Activated effector memory CD4-positive, alpha-beta T cell treated with Interleukin-2 at 50 U/mL for 16 hours (primary cell): Measurements from ENCODE around the gene GPR25.

Experiments used
- DNase-seq: peaks from one replicate; pipeline ENCODE4 v3.0.0-alpha.2; 2020

The GPR25 gene, protein sequence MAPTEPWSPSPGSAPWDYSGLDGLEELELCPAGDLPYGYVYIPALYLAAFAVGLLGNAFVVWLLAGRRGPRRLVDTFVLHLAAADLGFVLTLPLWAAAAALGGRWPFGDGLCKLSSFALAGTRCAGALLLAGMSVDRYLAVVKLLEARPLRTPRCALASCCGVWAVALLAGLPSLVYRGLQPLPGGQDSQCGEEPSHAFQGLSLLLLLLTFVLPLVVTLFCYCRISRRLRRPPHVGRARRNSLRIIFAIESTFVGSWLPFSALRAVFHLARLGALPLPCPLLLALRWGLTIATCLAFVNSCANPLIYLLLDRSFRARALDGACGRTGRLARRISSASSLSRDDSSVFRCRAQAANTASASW

DNA sequence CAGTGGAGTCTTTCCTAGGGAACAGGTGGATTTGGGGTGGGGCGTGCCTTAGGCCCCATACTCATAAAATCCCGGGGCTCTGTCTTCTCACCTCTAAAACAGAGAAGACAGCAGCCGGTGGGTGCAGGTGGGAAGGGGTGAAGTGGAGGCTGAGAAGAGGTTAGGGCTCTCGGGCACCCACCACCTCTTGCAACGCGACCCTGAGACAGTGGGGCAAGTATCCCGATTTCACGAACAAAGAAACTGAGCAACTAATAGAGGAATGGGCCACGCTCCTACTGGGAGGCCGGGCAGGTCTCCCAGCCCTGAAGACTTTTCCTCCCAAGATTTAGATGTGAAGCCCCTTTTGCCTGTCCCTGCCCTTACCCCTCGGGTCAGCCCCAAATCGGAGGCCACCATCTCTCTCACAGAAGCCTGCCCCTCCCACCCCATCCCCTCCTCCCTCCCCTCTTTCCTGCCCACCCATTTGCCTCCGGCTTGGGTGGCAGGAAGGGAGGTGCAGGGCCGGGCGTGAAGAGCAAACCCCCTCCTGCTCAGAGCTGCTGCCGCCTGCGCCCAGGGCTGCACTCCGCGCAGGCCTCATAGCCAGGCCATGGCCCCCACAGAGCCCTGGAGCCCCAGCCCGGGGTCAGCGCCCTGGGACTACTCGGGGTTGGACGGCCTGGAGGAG, at the start of gene GPR25:
GPR25 (plus strand) TSS at position 536 of the 670 bp plus-strand sequence; CDS start at position 593, 57 bp downstream.
- DNase-seq: no peak

DNA sequence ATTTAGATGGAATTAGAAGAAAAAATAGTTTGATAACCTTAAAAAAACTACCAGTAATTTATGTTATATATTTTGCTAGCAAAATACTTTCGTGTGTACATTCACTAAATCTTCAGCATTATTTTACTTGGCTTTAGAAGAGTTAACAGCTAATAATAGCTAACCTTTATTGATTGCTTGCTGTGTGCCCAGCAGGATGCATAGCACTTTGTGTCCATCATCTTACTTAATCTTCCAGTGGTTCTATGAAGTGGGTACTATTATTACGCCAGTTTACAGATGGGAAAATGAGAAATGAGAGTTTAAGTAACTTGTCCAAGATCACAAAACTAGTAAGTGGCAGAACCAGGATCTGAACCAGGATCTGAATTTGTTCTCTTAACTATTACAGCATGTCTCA, 41.7 kb upstream of the GPR25 start:
- DNase-seq: no peak

DNA sequence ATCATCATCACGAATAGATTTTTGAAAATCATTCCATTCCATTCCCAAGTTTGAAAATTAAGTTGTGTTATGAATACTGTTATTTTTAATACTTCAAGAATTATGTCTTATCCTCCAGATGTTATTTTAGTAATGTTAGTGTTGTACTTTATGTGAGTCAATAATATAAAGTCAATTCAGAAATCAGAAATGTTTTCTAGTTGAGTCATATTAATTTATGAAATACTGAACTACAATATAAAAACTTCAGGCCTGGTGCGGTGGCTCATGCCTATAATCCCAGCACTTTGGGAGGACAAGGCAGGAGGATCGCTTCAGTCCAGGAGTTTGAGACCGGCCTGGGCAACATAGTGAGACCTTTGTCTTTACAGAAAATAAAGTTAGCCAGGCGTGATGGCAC, 38.4 kb upstream of the GPR25 start:
- DNase-seq: no peak

DNA sequence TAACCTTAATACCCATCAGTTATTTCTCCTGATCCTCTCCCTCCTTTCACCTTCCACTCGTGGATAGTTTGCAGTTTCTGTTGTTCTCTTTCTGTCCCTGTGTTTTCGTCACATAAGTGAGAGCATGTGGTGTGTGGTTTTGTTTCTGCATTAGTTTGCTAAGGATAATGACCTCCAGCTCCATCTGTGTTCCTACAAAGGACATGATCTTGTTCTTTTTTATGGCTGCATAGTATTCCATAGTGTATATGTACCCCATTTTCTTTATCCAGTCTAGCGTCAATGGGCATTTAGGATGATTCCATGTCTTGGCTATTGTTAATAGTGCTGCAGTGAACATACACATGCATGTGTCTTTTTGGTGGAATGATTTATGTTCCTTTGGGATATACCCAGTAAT, 36.6 kb upstream of the GPR25 start:
- DNase-seq: no peak

DNA sequence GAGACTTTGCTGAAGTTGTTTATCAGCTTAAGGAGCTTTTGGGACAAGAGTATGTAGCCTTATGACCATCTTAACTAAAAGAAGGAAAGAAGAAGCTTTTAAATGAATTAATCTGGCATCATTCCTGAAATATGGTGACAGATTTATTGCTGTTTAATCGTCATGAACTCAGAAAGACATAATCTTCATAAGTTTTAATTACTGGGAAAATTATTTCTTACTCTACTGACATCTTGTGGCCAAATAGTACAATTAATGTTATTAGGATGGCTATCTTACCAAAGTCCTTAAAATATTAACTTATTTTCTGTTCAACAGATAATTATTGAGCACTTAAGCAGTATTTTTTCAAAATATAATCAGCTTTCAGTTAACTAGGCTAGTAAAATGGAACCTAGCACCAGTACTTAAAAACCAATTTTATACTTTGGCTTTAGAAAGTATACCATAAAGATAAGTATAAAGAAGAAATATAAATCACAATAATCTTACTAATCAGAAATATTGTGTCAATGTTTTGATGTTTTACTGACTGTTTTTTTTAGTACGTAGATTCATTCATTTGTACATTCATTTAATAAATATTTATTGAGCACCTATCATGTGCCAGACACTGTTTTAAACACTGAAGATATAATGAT, 34.7 kb upstream of the GPR25 start:
- no peak for DNase-seq

DNA sequence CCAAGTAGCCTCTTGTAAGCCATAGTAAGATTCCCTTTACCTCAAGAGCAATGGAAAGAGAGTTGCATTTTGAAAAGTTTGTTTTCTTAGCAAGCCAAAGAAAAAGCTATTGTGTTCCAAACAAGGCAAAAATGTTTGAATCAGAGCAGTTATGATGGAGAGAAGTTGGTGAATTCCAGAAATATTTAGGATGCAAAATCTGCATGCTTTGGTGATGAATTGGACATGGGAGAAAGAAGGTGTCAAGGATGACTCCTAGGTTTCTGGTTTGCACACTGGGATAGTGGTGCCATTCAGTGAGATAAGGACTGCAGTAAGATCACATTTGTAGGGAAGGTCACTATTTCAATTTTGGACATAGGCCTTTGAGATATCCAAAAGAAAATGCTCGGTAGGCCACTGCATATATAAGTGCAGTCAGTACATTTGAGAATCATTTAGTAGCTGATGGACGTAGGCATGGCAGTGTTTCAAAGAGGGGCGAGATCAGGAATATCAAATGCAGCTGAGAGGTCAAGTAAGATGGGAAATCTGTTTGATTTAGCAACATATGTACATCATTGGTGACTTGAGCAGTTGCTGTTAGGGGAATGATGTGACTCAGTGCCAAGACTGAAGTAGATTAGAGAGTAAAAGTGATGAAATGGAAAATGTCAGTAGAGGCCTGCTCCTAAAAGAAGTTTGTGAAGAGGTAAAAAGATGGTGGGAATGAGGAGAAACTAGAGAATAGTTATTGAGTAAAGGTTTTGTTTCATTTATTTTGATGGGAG, 33.9 kb upstream of the GPR25 start:
- no peak for DNase-seq

DNA sequence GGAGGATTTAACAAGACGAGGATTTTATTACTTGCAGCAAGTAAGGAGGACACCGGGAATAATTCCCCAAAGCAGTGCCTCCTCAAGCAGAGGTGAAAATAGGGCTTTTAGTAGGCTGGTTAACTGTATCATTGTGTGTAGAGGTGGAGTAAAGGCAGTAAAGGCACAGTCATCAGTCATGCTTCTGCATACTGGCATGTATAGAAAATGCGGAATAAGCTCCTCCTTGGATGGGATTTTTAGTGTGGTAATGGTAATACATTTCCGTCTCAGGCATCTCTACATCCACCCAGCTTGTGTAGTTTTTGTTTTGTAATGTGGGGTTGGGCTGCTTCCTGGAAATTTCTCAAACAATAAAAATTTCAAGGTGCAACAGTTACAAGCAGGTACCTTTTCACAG, 27.4 kb upstream of the GPR25 start:
- no peak for DNase-seq

GRCh38 chr1:200846398-200846797, 26.4 kb upstream of the GPR25 start:
- DNase-seq: no peak

DNA sequence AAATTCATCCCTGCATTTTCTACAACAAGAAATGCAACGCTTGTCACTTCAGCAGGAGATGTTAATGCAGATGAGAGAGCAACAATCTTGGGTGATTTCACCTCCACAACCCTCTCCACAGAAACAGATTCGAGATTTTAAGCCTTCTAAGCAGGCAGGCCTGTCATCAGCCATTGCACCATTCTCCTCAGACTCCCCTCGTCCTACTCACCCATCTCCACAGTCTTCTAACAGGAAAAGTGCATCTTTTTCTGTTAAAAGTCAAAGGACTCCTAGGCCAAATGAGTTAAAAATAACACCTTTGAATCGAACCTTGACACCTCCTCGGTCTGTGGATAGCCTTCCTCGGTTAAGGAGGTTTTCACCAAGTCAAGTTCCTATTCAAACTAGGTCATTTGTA, 23.4 kb upstream of the GPR25 start:
- DNase-seq: no peak

DNA sequence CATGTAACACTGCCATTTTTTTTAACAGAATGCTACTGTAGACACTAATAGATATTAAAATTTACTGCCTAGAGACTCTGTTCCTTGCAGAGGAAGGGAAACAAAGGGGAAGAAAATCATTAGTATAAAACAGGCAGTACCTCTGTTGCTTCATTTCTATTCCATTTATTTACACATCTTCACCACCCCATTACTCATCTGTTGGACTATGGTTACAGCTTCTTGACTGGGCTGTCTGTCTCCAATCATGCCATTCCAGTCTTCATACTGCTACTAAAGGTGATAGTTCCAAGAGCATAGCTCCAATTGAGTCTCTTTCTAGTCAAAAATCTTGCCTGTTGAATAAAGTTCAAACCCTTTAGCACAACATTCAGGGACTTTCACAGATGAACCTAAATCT, 22.2 kb upstream of the GPR25 start:
- no peak for DNase-seq

- no peak for DNase-seq
These were observed 15.9 kb upstream of the GPR25 start for GRCh38 chr1:200856716-200857357.

GRCh38 chr1:200857804-200858203, 15.0 kb upstream of the GPR25 start:
- no peak for DNase-seq

- no peak for DNase-seq
These were observed 10.7 kb upstream of the GPR25 start for GRCh38 chr1:200861937-200862647.

- no peak for DNase-seq
These were observed 9.9 kb upstream of the GPR25 start for GRCh38 chr1:200862713-200863415.

GRCh38 chr1:200866116-200866515, 6.7 kb upstream of the GPR25 start:
- no peak for DNase-seq

DNA sequence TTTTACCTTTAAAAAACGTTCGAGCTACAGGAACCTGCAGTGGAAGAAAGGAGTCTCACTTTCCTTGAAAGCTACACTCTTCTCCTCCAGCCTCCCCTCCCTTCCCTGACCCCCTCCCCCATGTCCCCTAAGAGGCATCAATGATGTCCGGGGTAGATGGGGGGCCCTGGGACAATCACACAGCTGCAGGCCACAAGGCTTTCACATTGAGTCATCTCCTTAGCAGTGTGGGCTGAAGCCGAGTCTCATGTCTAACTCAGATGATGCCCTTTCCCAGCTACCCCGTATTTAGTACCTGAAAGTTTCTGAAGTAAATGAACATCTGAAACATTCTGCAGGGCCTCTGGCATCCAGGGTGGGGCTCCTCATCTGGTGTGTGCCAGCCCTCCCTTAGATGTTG, 6.3 kb upstream of the GPR25 start:
- no peak for DNase-seq

DNA sequence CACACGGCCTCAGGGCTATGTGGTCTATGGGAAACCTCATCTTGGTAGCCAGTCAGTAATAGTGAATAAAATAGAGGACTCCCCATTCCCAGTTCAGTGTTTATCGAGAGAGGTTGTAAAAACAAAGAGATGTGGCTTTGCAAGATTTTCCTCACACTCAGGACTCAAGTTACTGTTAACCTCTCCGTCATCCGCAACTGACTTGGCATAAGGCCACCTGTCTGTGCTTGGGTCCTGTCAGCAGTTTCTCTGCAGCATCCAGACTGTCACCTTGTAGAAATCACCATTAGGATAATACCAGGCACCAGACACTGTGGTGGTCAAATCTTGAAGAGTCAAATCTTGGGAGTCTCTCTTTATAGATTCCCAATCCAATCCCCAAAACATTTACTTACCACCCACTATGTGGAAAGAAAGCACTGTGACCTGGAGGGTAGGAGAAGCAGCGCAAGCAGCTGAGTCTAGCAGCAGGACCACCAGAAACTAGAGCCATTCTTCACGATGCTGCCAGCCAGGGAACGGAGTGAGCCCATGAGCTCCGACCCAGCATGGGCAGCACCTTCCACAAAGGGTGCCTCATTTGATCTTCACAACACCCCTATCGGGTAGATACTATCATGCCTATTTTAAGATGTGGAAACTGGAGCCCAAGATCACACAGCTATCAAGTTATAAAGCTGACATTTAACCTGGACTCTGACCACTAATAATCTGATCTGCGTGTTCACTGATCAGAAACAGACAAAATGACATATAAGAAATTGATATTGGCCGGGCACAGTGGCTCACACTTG, 5.6 kb upstream of the GPR25 start:
- DNase-seq: no peak

DNA sequence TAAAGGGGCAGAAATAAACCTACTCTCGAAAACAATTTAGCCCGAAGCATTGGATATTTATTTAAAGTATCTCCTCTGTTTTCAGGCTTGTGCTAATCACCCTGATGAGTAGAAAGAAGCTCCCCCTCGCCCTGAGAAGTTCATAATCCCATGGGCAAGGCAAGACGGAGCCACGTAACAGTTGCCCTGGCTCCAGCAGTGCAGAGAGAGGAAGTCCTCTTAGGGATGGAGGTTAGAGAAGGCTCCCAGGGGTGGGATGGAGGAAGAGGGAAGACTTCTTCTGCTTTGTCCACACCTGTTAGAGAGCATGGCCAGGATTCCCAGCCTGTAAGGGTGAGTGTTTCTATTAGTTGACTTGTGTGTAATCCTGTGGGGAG, 3.4 kb upstream of the GPR25 start:
- DNase-seq: no peak

DNA sequence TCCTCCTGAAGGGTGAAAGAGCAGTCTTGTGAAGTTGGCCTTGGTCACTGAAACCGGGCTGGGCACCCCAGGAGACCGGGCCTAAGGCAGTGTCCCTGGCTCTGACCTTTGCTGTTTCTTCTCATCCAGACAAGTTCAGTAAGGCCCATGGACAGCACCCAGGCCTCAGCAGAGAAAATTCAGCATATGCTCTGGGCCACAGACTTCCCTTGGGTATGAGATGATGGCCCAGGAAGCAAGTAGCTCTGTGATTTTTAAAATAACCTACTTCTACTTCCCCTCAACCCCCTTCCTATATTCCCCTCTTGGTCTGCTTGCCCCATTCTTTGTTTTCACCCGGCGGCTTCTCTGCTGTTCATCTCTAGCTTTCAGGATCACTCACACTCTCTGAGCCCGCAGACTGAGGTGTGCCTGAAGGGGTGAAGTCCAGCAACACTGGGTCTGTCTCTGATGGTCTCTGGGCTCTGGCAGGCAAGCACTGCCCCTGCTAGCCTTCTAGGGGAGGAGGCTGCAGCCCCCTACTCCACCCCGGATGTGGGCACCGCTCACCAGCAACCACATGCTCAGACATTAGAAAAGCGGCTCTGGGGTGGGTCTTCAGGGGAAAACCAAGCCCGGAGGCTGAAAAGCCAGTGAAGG, 2.9 kb upstream of the GPR25 start:
- DNase-seq: peak; percentile 35

GRCh38 chr1:200873116-200873670, 412 bp downstream of the GPR25 start:
- DNase-seq: no peak
